ENCODE data around the gene AIRE. TPM values are rescaled to one million over a fixed set of nuclear protein-coding genes. Genes with fewer than 3 reads are reported as not detected.
"Not testable (repeated sequence)": the region's sequence is repeated elsewhere in the genome, so short reads cannot be mapped to it uniquely, and the experiment has no call there.

The AIRE gene
- polyA plus RNA-seq, 12 donors = 0.05 to 0.84 (median 0.08) TPM; not detected in 4

GRCh38 chr21:44265734-44266270, 19.9 kb upstream of the AIRE start:
- no peak for DNase-seq

DNA sequence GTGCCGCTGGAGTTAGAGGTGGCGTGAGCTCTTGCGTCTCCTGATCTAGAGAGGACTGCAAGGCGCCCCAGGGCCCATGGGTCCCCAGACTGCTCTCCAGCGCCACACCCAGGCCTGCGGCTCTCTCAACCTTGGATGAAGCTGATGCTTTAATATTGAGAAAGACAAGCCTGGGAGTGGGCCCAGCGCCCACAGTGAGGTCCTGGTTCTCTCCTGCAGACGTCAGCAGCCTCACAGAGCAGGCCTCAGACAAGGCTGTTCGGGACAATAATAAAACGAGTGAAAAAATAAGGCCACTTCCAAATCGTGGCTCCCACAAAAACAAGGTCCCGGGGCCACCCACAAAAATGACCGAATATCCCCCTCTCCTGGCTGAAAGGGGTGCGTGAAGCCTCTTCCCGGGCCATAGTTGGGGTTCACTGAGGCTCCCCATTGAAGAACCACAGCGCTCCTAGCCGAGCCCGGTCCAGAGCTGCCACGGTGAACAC, 18.0 kb upstream of the AIRE start:
- DNase-seq = no peak

DNA sequence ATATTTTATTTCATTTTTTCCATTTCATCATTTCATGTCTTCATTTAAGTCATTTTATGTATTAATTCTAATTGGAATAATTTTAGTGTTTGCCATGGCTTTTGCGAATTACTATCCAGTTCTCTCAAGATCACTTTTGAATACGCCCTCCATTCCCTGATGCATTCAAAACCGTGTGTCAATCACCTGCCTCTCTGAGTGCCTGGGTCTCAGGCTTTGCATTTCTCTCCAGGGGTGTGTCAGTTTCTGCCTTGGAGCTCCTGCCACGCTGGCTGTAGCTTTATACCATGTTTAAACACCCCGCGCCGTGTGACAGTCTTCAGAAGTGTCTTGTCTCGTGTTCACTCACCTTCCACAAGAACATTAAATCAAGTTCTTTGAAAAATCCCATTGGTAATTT, 16.6 kb upstream of the AIRE start:
- no peak for DNase-seq

DNA sequence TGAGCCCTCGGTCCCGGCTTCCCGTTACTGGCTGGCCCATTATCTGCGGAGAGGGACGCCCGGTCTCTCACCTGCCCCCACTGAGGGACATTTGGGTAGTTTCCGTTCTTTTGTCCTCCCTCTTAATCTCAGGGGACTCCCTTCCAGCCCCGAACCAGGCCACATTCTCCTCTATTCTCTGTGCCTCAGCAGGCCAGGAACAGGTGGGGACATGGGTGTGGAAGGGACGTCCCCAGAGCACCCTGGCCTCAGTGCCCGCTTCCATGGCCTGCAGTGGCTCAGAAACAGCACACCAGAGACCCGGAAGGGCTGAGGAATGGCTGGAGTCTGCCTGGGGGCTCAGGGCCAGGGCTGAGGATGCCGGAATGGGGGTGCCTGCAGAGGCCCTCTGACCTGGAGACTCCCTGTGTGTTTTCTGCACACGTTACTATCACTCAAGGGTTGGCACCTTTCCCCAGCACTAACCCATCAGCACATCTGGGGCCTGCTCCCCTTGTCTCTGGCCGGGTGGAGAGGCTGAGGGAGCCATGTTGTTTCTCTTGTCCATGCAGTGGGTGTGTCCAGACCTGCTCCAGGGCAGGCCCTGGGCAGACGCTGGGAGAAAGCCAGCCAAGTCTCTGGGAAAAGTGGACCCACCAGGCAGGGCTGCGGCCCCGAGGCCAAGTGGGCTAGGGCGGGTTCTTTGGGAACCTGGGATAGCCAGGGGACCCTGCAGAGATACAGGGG, 14.0 kb upstream of the AIRE start:
- no peak for DNase-seq

DNA sequence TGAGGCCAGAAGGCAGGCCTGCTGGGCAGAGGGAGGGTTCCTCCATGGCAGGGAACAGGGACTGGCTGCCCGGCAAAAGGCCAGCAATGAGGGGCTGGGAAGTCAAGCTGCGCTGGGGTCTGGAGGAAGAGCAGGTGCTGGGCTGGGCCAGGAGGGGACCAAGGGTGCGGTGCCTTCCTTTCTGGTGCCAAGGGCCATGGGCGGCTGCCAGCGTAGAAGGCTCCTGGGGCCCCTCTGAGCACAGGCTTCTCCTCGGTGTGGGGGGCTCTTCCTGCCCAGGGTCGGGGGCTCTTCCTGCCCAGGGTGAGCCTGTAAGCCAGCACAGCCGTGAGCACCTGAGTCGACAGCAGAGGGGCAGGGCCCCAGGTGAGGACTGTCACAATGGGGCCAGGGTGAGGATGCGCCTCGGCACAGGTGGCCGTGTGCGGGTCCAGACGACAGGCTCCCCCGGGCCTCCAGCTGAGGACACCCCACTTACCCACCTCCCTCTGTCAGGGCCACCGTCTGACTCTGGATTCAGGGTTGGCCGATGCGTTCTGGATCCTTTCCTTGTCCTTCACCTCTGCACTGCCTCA, 13.3 kb upstream of the AIRE start:
- DNase-seq = no peak

DNA sequence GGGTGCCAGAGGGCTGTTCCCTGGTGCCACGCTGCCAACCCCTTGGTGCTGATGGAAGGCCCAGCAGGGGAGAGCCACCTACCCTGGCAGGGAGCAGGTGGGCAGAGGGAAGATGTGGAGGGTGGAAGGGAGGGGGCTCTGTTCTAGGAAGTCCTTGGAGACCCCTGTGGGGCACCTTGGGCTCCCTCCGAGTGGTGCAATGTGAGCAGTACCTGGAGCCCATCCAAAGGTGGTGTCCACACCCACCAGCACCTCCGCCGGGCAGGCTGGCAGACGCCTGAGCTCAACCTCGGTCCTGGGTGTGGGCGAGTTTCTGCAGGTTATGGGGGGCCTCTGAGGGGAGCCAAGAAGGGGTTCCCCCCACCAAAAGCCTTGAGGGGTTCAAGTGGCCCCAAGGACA, 12.6 kb upstream of the AIRE start:
- DNase-seq = no peak

- DNase-seq = no peak
Measured at GRCh38 chr21:44275041-44275440, 10.6 kb upstream of the AIRE start.

DNA sequence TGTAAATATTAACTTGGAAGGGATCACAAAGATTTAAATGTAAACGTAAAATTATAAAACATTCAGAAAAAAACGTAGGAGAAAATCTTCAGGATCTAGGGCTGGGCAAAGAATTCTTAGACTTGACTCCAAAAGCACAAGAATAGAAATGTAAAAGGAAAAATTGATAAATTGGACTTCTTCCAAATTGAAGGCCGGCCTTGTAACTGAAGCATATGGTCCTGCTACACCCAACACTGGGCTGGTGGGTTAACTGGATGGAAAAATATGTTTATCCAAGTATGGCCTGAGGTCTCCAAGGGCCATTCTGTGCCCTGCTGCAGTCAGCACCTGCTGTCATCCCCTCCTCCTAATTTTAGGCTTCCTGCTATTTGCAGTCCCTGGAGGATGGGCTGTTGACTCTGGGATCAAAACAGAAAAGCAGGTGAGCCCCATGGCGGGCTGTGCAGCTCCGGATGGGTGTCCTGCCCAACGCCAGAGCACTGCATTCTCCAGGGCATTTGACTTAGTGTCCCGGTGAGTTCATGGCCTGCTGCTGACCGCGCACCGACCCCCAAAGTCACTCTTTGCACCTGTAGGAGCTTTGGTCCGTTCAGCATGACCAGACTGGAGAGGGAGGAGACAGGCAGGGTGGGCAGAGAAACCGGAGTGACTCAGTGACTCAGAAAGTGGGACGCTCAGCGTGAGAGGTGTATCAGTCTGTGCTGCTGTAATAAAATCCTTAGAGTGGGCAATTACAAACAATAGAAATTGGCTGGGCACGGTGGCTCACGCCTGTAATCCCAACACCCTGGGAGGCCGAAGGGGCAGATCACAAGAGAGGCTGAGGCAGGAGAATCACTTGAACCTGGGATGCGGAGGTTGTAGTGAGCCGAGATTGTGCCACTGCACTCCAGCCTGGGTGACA, 6.1 kb upstream of the AIRE start:
- no peak for DNase-seq

DNA sequence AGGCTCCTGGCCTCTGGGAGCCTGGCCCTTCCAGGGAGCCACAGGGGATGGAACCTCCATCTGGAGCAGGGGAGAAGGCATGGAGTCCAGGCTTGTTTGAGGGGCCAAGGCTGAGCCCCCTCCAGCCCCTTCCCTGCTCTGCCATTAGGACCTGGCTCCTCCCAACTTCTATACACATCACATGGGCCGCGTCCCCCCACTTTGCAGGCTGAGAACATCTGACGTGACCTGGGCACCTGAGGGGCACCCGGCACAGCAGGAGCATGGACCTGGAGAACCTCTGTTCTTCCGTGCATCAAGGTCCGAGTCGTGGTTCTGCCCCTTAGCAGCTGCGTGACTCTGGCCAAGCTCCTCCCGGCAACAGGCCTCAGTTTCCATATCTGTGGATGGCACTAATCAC, 3.9 kb upstream of the AIRE start:
- no peak for DNase-seq

- DNase-seq = no peak
Measured at GRCh38 chr21:44282370-44282769, 3.3 kb upstream of the AIRE start.

GRCh38 chr21:44283211-44283785, 2.4 kb upstream of the AIRE start:
- not testable (repeated sequence) for DNase-seq

DNA sequence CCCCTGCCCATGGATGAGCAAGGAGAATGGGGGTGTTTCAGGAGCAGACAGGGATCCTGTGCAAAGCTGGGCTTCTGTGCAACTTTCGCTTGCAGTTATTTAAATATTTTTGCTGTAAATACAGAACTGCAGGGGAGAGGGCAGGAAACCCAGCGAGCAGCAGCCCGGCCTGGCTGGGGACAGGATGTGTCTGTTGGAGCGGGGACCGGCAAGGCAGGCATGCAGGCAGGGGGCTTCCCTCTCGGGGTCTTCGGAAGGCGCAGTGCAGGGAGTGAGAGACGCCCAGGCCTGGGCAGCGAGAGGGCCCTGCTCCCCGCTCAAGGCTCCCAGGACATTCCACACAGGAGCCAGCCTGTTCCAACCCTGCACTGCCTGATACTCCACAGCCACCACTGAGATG, 1.7 kb upstream of the AIRE start:
- DNase-seq = no peak

- no peak for DNase-seq
Measured at GRCh38 chr21:44286086-44286715, 525 bp downstream of the AIRE start.

GRCh38 chr21:44286716-44287632, 1.3 kb downstream of the AIRE start:
- no peak for DNase-seq

DNA sequence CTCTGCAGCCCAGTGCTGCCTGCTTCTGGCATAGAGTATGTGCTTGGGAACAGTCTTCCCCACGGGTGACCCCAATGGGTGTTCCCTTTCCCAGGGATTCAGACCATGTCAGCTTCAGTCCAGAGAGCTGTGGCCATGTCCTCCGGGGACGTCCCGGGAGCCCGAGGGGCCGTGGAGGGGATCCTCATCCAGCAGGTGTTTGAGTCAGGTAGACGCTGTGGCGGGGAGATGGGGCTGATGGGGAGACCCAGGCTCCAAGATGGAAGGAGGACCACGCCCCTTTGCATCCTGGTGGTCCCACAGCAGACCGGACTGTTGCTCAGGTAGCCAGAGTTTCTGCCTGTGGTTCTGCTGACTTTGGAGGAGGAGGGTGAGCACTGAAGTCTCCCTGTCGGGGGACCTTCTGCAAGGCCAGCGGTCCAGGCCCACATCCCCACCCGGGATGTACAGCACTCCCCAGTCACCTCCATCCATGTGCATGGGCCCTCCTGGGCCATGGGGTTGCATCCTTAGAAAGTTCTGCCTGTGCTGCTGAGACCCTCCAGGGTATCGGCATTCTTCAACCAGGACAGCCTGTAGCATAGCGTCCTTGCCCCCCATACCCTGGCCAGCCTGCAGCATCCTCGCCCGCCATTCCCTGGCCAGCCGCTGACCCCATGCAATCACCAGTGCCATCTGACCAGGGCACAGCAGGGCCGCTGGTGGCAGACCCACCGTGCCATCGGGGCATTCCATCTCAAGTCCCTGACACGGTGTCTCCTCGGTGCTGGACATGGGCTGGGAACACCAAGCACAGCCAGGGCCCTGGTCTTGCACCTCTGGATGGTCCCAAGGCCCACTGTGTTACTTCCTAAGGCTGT, 2.8 kb downstream of the AIRE start:
- no peak for DNase-seq

DNA sequence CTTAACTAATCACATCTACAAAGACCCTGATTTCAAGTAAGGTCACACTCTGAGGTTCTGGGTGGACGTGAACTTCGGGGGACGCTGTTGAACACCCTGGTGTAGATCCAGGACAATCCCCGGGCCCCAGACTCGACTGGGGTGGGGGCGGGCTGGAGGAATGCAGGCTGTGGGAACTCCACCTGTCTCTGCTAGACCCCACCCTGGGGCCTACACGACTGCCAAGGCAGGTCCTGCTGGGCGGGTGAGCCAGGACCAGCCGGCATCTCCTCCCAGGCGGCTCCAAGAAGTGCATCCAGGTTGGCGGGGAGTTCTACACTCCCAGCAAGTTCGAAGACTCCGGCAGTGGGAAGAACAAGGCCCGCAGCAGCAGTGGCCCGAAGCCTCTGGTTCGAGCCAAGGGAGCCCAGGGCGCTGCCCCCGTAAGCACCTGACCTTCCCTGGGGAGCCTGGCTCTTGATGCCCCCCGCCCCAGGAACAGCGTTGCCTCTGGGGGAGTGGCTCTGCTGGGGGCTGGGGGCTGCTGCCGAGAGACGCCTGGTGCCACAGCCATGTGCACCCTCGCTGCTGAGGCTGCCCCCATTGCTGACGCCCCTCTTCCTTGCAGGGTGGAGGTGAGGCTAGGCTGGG, 3.8 kb downstream of the AIRE start:
- DNase-seq = no peak

GRCh38 chr21:44290327-44291077, 4.8 kb downstream of the AIRE start:
- no peak for DNase-seq
